Transverse colon (tissue), 4 donors: ENCODE data around the gene TNS3. TPM values are rescaled to one million over a fixed set of nuclear protein-coding genes. Genes with fewer than 3 reads are reported as not detected.

Experiments
- DNase-seq: peaks from one replicate; pipeline ENCODE4 v3.0.0-alpha.2; 2019
- H3K27ac ChIP-seq, 4 donors: fragments of 200-600 bp; sonication (generic); 2 replicates each; pipeline ENCODE4 v1.5.1; 2016 to 2018; ENCODE audit warnings: inconsistent platforms in 4 of 4
- H3K27me3 ChIP-seq: fragments of 200-600 bp; sonication (generic); 2 replicates; pipeline ENCODE4 v1.5.1; 2017; ENCODE audit warnings: inconsistent platforms
- H3K36me3 ChIP-seq, 4 donors: fragments of 200-600 bp; sonication (generic); 2 replicates each; pipeline ENCODE4 v1.5.1; 2017 to 2019; ENCODE audit warnings: inconsistent platforms in 4 of 4
- H3K4me1 ChIP-seq, 4 donors: fragments of 200-600 bp; sonication (generic); 2 replicates each; pipeline ENCODE4 v1.5.1; 2017 to 2020; ENCODE audit warnings: inconsistent platforms in 4 of 4
- H3K4me3 ChIP-seq, 4 donors: fragments of 200-600 bp; sonication (generic); 1 replicate in 1 of 4; 2 replicates in 3 of 4; pipeline versions ENCODE4 v1.5.1 to v1.6.1; 2017 to 2019; ENCODE audit warnings: inconsistent platforms in 4 of 4
- H3K9me3 ChIP-seq, 2 donors: fragments of 200-600 bp; sonication (generic); 2 replicates each; pipeline ENCODE4 v1.5.1; 2017 to 2019; ENCODE audit warnings: inconsistent platforms in 2 of 2
- EP300 ChIP-seq: sonication (generic); formaldehyde crosslinking; IDR thresholded peaks from one replicate; pipeline ENCODE4 v1.6.1; 2017; ENCODE audit warnings: antibody characterized with exemption, low read depth
- POLR2A ChIP-seq: fragments of 450-650 bp; IDR thresholded peaks from one replicate; pipeline ENCODE4 v1.6.1; 2016; ENCODE audit warnings: antibody characterized with exemption, mild to moderate bottlenecking, moderate library complexity
- POLR2AphosphoS5 ChIP-seq, 3 donors: sonication (generic); formaldehyde crosslinking; IDR thresholded peaks; one replicate each; pipeline ENCODE4 v1.6.1; 2016; ENCODE audit warnings: antibody characterized with exemption in 3 of 3
- WGBS, 2 donors: methylation state at CpG; one replicate each; pipeline ENCODE4 v1.1.5; 2018; ENCODE audit warnings: low coverage in 1 of 2; 5-methylcytosine and 5-hydroxymethylcytosine counted together
- in situ Hi-C, 4 donors: fragments of 200-750 bp; cut with MboI; loops; one replicate each; pipeline versions ENCODE4 v1.15.0 to v1.15.1; 2017; ENCODE audit warnings: low sequenced_read_pairs in 3 of 4, low pct_ligation_motif_present in 1 of 4, low pct_unique_long_range_greater_than_20kb in 1 of 4
- intact Hi-C: fragments of 100-400 bp; cut with DNase I; formaldehyde crosslinking; loops from one replicate; pipeline ENCODE4 v1.15.1; 2023; ENCODE audit warnings: low total_unique reads
- total RNA-seq, 4 donors: library from RNA; depleted of rRNA; stranded (reverse); fragments of >200 nt; gene quantifications; one replicate each; pipeline ENCODE4 v1.1.0, GENCODE V29; 2016
- TF ChIP-seq, protein P1 (sequence below), 5 experiments: fragments of 200-600 bp in 3 of 5; fragments of 450-650 bp in 2 of 5; sonication (generic) in 3 of 5; IDR thresholded peaks; 1 replicate in 2 of 5; 2 replicates in 3 of 5; pipeline ENCODE4 v1.5.1; 2016 to 2017; ENCODE audit warnings: antibody characterized with exemption in 5 of 5, inconsistent platforms in 3 of 5, mild to moderate bottlenecking in 2 of 5, moderate library complexity in 1 of 5

Gene TNS3
- total RNA-seq, 4 donors from 2014 or later = 58.5 to 104 (median 72.7) TPM

- TF ChIP-seq, protein P1, sequence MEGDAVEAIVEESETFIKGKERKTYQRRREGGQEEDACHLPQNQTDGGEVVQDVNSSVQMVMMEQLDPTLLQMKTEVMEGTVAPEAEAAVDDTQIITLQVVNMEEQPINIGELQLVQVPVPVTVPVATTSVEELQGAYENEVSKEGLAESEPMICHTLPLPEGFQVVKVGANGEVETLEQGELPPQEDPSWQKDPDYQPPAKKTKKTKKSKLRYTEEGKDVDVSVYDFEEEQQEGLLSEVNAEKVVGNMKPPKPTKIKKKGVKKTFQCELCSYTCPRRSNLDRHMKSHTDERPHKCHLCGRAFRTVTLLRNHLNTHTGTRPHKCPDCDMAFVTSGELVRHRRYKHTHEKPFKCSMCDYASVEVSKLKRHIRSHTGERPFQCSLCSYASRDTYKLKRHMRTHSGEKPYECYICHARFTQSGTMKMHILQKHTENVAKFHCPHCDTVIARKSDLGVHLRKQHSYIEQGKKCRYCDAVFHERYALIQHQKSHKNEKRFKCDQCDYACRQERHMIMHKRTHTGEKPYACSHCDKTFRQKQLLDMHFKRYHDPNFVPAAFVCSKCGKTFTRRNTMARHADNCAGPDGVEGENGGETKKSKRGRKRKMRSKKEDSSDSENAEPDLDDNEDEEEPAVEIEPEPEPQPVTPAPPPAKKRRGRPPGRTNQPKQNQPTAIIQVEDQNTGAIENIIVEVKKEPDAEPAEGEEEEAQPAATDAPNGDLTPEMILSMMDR (IDR thresholded peaks at IDR 0.05) = no peak
- TF ChIP-seq POLR2A (no peak), POLR2AphosphoS5 (IDR thresholded peaks at IDR 0.05) (peak; percentile 44 to 72 (median 64)), EP300 (peak; percentile 18)
- in situ Hi-C loops = no loop called here
- peak overlapping the region; percentile 27 to 73 (median 60) for H3K27ac ChIP-seq
- H3K36me3 ChIP-seq = no peaks in the 10 kb centered on the region
- no peak overlapping the region for H3K4me3 ChIP-seq
- no peaks in the 10 kb centered on the region for H3K9me3 ChIP-seq
- no peak for DNase-seq
- intact Hi-C loops = no loop called here
- peaks cover 8 to 31% (median 24%) of the 10 kb centered on the region in 4 donors for H3K4me1 ChIP-seq
- no peaks in the 10 kb centered on the region for H3K27me3 ChIP-seq
- WGBS, 2 donors = 17 to 25% methylated on average over 2 to 12 of the region's 12 CpGs
Observed at GRCh38 chr7:47513741-47514241, 68.1 kb downstream of the TNS3 start.

- in situ Hi-C loops (no loop called here), intact Hi-C loops (no loop called here)
- TF ChIP-seq EP300 (no peak), POLR2A (no peak), POLR2AphosphoS5 (IDR thresholded peaks at IDR 0.05) (no peak)
- TF ChIP-seq, protein P1 (IDR thresholded peaks at IDR 0.05) = no peak
- no peaks in the 10 kb centered on the region for H3K9me3 ChIP-seq
- peaks cover 8 to 29% (median 24%) of the 10 kb centered on the region in 4 donors for H3K4me1 ChIP-seq
- 54 to 71% methylated on average over 5 of the region's 5 CpGs for WGBS, 2 donors
- no peaks in the 10 kb centered on the region for H3K27me3 ChIP-seq
- no peak overlapping the region for H3K4me3 ChIP-seq
- DNase-seq = no peak
- H3K36me3 ChIP-seq = no peaks in the 10 kb centered on the region
- H3K27ac ChIP-seq = peak overlapping the region in 3 of 4 donors; percentile 27 to 73 (median 58)
Observed at GRCh38 chr7:47512481-47513176, 69.3 kb downstream of the TNS3 start.

- no peaks in the 10 kb centered on the region for H3K9me3 ChIP-seq
- TF ChIP-seq POLR2A (no peak), POLR2AphosphoS5 (IDR thresholded peaks at IDR 0.05) (no peak), EP300 (no peak)
- TF ChIP-seq, protein P1 (IDR thresholded peaks at IDR 0.05) = no peak
- H3K4me1 ChIP-seq = peaks cover 8 to 22% (median 17%) of the 10 kb centered on the region in 4 donors
- in situ Hi-C loops = no loop called here
- H3K27ac ChIP-seq = no peak overlapping the region
- H3K27me3 ChIP-seq = no peaks in the 10 kb centered on the region
- no peak for DNase-seq
- intact Hi-C loops = no loop called here
- WGBS, 2 donors = 89% methylated on average over 16 of the region's 16 CpGs; no CpG with 5 or more reads in 1 of the 2 donors
- no peaks in the 10 kb centered on the region for H3K36me3 ChIP-seq
- H3K4me3 ChIP-seq = no peak overlapping the region
Observed at GRCh38 chr7:47511699-47512370, 70.1 kb downstream of the TNS3 start.

- intact Hi-C loops = no loop called here
- no peak overlapping the region for H3K4me3 ChIP-seq
- no peaks in the 10 kb centered on the region for H3K36me3 ChIP-seq
- no peak for DNase-seq
- no peaks in the 10 kb centered on the region for H3K27me3 ChIP-seq
- no peaks in the 10 kb centered on the region for H3K9me3 ChIP-seq
- in situ Hi-C loops = no loop called here
- TF ChIP-seq POLR2A (no peak), EP300 (no peak), POLR2AphosphoS5 (IDR thresholded peaks at IDR 0.05) (no peak)
- TF ChIP-seq, protein P1 (IDR thresholded peaks at IDR 0.05) = no peak
- no peak overlapping the region for H3K27ac ChIP-seq
- WGBS, 2 donors = 92 to 93% methylated on average over 4 to 6 of the region's 6 CpGs
- H3K4me1 ChIP-seq = peaks cover 11 to 22% (median 16%) of the 10 kb centered on the region in 4 donors
Observed at GRCh38 chr7:47510786-47511185, 71.1 kb downstream of the TNS3 start.
